NCI-H1436 treated with DMSO at 0.1 percent for 48 hours (cell line): Measurements from ENCODE around the gene ZNF664.

Experiments
- DNase-seq: peaks from one replicate; lab custom pipeline; 2025; lab: John Stamatoyannopoulos, UW

The ZNF664 gene

DNA sequence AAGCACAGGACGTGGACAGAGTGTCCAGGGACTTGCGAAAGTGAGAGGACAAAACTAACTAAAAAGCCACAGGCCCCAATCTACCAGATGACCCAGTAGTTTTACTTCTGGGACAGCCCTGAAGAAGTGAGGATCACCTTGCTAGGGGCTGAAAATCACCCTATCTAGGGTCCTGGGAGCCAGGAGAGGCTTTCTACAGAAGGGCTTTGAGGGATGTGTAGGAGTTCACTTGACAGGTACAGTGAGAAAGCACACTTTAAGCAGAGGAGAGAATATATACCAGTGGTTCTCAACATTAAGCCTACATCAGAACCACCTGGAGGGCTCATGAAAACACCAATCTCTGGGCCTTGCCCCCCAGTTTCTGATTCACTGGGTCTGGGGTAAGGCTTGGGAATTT, 60.8 kb downstream of the ZNF664 start:
- DNase-seq, result no peak

DNA sequence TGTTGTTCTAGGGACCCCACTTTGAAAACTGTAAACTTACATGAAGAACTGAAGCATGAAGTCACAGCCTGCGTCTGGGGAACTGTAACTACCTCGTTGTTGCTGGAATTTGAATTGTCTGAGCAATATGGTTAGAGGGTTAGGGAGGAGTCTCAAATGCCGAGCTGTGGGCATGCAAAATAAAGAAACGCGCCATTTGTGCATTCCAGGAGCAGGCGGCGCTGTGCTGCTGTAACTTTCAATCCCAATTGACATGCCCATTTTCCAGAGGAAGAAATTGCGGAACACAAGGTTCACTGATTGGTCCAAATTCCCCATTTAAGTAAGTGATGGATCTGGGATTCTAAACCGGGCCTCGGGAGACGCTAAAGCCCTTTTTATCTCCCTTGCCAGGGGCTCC, 61.3 kb downstream of the ZNF664 start:
- DNase-seq, result no peak

- no peak for DNase-seq
These were observed 62.1 kb downstream of the ZNF664 start for GRCh38 chr12:124035163-124035562.

GRCh38 chr12:124036171-124036598, 63.2 kb downstream of the ZNF664 start:
- DNase-seq, result no peak

DNA sequence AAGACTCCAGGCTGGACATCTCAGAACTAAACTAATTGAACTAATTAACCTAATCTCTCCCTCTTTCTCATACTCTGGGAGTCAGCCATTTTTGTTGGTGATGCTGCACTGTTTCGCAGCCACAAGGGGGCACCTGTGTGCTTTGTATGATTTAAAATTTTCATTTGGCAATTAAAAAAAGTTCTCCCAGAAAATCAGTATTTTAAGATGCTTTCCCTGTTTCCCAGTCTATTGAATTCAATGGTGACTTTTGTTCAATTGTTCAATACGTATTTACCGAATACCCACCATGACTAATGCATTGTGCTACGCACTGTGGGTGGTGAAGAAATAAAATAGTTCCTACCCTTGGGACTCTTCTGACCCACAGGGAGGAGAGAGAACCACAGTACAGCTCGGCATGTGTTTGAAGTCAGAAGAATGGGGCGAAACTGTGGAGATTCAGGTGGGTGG, 63.7 kb downstream of the ZNF664 start:
- DNase-seq, result peak; percentile 15

GRCh38 chr12:124037331-124037730, 64.3 kb downstream of the ZNF664 start:
- no peak for DNase-seq

GRCh38 chr12:124039276-124039675, 66.3 kb downstream of the ZNF664 start:
- no peak for DNase-seq

DNA sequence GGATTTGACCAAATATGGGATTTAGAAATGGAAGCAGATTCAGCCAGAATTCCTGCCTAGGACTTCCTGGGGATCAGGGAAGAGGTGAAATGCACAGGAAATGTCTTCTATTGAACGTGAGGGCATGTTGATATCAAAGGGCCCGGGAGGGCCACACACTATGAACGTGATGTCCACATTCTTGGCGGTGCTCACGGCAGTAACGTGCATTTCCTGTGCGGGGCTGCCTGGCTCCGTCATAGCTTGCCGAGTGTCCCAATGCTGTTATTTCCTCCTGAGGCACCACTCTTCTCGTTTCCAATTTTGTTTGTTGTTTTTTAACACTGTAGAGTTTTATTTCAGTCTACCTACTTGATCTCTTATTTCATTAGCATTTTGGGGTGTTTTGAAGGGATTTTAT, 67.3 kb downstream of the ZNF664 start:
- DNase-seq, result no peak

GRCh38 chr12:124040737-124041136, 67.7 kb downstream of the ZNF664 start:
- DNase-seq, result no peak

DNA sequence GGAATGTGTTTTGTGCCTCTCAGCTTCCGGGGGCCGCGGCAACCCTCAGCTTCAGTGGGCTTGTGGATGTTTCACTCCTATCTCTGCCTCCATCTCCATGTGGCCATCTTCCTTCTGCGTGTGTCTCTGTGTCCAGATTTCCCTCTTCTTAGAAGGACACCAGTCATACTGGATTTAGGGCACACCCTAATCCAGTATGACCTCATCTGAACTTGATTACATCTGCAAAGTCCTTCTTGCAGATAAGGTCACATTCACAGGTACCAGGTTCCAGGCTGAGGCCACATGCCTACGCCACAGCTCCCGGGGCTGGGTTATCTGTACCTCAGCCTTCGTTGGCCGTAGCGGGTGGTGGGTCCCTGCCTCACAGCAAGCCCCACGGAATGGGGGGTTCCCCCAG, 68.9 kb downstream of the ZNF664 start:
- DNase-seq, result no peak

DNA sequence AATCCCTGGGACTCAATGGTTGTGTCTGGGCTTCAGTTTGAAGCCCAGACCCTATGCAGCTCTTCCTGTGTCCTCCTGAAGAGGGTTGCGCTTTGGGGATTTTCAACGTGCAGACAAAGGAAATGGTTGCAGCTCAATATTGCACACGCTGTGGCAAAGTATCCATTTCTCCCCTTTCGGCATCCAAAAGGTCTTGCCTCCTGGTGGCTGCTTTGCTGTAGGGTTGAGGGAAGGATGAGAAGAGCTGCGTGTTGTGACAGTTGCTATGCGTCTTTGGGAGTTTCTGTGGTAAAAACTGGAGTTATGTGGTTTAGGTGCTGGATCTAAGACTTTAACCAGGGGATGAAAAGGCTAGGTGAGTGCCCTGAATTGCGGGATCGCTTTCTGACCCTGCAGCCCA, 71.0 kb downstream of the ZNF664 start:
- DNase-seq, result no peak

DNA sequence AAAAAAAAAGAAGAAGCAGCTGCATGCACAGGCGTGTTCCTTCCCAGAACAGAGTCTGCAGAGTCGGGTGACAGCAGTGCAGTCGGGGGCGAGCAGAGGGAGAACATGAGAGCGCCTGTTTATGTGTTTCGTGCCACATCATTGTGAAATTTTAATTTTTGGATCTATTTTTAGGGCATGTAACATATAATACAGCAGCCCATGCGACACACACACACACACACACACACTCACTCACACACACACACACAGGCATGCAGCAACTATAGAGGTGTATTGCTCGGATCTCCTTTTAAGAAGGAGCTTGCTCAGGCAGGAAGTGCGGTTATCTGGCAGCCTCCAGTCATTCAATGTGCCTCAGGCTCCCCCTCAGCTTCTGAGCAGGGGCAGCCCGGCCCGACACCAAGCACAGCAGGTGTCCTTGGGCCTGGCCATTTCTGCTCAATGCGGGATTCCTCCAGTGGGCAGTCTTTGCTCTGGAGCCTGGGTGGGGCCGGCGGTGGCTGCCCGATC, 71.8 kb downstream of the ZNF664 start:
- DNase-seq, result no peak

GRCh38 chr12:124045671-124046455, 72.8 kb downstream of the ZNF664 start:
- DNase-seq, result no peak

- DNase-seq, result no peak
These were observed 73.4 kb downstream of the ZNF664 start for GRCh38 chr12:124046456-124046740.

DNA sequence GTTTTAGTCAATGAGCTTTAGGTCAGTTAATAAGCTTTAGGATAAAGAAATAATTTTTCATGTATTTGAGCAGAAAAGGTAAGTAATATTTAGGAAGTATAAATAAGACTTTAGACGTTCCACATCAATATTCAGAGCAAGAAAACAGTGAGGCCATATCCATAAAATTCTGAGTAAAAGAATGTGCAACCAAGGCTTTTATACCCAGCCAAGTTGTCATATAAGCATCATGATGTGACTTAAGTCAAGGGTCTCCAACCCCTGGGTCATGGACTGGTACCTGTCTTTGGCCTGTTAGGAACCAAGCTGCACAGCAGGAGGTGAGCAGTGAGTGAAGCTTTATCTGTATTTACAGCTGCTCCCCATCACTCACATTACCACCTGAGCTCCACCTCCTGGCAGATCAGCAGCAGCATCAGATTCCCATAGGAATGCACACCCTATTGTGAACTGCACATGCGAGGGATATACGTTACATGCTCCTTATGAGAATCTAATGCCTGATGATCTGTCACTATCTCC, 74.1 kb downstream of the ZNF664 start:
- DNase-seq, result no peak

DNA sequence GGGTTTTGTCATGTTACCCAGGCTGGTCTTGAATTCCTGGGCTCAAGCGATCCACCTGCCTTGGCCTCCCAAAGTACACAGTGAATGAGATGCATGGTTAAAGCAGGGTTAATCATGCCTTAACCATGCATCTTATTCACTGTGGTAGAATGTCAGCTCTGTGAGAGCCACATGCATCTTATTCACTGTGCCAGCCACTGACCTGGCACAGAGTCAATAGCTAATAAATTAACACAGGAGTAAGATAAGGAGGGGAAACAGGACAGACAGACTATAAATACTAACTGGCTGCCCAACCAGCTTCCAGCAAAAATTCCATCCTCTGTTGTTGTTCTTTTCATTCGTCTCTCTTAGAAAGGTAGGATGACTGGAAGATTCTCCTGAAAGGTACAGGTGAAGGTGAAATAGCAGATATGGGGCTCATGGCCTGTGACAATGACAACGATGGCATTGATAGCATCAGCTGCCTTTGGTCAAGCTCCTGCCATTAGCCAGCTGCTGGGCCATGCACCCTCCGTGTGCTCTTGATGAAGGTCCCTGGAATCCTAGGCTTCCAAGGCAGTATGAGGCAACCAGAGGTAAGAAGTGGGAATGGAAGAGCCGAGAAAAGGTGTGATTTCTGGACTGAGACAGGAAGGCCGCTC, 76.6 kb downstream of the ZNF664 start:
- DNase-seq, result no peak

DNA sequence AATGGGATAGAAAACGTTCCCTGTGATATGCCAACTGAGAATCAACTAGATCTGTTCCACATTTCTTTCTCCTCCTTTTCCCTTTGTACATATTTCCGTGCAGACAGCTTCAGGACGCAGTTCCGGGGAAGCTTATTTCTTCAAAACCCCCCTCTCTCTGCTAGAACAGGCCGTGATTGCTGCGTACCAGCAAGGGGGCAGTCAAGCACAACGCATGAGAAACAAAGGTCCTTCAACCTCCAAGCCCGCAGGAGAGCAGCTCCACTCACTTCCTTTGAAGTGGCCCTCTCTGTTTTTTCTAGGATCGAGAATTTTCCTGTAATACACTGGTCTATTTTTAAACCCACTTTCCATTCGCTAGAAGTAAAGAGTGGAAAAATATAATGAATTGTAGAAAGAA, 80.8 kb downstream of the ZNF664 start:
- no peak for DNase-seq

DNA sequence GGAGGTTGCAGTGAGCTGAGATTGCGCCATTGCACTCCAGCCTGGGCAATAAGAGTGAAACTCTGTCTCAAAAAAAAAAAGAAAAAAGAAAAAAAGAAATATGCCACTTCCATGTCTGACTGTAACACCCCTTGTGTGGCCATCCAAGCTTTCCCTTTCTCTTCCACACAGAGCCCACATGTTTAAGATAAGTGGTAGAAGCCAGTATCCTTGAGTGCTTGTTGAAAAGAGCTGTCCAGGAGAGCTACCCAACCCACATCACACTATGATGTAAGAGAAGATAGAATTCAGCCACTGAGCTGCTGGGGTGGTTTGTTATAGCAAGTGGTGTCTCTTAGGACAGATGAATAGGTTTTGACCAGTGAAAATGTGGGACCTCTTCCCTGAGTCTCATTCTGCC, 82.1 kb downstream of the ZNF664 start:
- DNase-seq, result no peak

DNA sequence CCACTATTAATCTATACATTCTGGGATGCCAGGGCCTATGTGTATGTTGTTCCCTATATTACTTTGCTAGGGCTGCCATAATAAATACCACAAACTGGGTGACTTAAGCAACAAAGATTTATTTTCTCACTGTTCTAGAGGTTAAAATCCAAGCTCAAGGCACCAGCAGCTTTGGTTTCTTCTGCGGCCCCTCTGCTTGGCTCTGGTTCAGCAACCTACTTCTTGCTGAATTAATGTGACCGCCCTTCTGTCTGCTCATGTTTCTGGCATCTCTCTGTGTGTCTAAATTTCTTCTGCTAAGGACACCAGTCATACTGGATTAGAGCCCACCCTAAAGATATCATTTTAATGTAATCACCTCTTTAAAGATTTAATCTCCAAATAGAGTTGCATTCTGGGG, 84.7 kb downstream of the ZNF664 start:
- no peak for DNase-seq

DNA sequence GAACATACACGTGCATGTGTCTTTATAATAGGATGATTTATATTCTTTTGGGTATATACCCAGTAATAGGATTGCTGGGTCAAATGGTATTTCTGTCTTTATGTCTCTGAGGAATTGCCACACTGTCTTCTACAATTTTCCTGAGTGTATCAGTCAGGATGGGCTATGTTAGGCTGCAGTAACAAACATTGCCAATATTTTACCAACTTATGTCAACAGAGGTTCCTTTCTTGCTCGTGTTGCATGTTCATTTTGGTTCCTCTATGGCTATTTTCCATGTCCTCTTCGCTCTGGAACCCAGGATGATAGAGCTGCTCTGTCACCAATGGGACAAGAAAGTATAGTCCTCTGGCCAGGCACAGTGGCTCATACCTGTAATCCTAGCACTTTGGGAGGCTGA, 86.7 kb downstream of the ZNF664 start:
- DNase-seq, result no peak
